GM18873 (cell line): Measurements from ENCODE around the gene KLK14.

Experiments
- ATAC-seq: cut with Tn5 transposase; IDR thresholded peaks from one replicate; pipeline ENCODE4 v1.9.1; 2021; ENCODE audit warnings: mild to moderate bottlenecking, moderate library complexity, moderate number of reproducible peaks; ENCODE audit not compliant: unreplicated experiment, low FRiP score

KLK14 gene

DNA sequence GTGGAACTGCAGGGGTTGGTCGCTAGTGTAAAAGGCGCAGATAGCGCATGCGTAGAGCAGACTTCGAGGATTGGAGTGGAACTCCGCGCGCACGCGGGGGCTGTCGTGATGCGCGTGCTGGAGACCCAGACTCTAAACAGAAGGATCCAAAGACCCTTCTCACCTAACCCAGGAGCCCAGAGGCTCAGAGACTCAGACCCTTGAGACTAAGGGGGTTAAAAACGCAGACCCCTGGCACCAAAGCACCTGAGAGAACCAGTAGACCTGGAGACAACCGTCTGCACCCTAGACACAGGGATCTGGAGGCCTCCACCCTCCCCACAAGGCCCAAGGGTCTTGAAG is 26.1 kb upstream of the KLK14 start:
- no peak for ATAC-seq

DNA sequence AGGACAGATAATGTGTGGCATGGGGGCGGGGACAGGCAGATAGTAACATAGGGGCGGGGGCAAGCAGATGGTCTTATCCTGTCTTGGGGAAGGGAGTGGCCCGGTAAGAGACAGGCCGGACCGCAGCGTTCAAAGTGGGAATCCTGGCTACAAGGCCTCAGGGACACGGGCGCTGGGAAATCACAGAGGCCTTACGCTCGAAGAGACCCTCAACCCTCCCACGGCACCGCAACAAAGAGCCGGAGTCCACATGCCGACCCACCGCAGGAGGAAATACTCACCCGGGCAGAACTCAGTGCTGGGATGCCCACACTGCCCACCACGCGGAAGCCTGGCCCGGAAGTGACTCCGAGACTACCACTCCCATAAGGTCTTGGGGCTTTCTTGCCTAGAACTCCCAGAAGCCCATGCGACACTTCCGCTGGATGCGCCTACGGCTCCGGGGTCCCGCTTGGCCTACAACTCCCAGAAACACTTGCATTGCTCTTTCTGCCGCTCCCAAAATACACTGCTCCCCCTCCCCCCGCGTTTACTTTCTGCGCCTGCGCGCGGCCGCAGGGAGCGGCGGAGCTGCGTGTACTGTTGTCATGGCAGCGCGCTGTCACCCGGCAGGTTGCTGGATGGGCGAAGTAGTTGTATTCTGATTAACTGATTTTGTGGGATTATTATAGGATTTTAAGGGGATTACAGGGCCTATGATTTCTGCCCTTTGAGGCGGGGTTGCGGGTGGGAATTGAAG is 25.5 kb upstream of the KLK14 start, which contains the start of gene CTU1:
TSS of gene CTU1 (minus strand) at position 344 of the 739 bp plus-strand sequence. CDS start 3,840 bp downstream, outside the sequence.
- peak; percentile 90 for ATAC-seq

DNA sequence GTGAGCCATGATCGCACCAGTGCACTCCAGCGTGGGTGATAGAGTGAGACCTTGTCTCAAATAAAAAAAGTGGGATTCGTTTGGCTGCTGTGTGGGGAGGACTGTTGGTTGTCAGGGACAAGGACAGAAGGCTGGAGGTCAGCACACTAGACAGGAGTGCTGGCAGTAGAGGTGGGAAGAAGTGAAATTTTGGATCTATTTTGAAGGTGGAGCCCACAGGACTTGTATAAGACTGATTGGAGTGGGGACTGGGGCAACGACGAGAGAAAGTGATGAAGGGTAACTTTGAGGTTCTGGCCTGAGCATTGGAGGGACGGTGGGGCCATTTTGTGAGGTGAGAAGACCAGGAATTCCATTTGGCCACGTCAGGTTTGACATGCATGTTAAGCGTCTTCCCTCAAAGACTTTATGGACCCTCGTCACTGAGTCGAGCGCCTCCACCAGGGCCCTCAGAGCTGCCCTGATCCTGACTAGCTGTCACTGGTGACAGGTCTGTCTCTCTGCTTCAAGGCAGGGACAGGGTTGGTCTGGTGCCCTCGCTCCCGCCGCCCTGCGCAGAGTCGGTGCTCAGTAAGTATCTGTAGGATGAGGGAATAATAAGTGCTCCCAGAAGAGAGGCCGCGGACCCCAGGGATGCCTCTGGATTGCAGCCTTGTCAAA is 24.8 kb upstream of the KLK14 start:
- no peak for ATAC-seq

DNA sequence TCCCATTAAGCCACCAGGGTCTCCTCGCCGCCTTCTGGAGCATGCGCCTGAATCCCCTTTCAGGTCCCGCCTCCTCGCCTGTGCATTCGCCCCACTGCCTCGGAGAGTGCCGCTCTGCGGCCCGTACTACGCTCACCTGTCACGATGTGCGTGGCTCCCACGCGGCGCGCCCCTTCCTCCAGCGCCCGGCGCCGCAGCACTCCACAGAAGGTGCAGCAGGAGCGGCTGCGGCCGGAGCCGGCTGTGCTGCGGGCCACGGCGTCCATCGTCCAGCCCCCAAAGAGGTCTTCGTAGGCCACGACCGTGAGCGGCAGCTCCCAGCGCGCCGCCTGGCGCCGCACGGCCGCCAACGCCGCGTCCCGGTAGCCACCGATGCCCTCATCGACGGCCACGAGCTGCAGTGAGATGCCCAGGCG is 21.2 kb upstream of the KLK14 start:
- no peak for ATAC-seq

DNA sequence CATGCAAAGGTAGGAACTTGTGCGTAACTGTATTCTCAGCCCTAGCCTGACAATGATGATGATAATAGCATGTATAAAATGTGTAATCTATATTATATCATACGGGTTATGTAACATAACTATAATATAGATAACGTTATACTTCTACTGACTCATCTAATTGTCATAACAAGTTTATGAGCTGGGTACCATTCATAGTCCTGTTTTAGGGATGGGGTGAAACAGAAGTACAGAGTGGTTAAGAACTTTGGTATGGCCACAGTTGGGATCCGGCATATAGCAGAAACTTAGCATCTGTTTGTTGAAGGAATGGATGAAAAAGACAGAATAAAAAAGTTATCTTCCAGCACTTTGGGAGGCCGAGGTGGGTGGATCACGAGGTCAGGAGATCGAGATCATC is 20.3 kb upstream of the KLK14 start:
- ATAC-seq: no peak

DNA sequence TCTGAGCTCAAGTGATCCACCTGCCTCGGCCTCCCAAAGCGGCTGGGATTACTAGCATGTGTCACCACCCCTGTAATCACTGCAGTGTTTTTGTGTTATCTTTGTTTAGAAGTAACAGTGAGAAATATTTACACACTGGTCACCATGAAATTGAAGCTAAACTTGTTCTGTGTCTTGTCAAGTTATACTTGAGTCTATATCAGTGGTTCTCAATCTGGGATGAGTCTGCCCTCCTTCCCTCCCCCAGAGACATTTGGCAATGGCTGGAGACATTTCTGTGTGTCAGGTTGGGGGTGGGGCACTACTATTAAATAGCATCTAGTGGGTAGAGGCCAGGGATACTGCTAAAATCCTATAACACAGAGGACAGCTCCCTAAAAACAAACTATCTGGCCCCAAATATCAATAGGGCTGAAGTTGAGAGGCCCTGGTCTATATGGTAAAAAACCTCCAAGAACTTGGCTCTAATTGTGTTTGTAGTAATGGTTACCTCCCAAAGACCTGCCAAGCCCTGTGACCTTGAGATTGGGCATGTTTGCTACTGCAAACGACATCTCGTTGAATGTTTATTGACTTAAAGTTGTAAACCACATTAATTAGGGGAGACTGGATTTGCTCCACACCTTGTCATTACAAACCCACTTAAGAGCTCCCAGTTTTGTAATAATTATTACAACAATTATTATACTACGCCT is 18.6 kb upstream of the KLK14 start:
- no peak for ATAC-seq

DNA sequence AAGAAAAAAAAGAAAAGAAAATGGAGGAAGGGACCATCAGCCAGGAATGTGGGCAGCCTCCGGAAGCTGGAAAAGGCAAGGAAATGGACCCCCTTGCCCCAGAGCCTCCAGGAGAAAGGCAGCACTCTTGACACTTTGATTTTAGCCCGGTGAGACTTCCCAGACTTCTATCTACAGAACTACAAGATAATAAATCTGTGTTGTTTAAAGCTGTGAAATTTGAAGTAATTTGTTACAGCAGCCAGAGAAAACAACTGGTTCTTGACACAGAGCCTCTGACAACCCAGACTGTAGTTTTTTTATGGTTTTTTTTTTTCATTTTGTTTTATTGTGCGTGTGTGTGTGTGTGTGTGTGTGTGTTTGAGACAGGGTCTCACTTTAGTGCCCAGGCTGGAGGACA is 17.9 kb upstream of the KLK14 start:
- no peak for ATAC-seq

GRCh38 chr19:51099047-51099382 is 16.3 kb upstream of the KLK14 start:
- ATAC-seq: no peak

DNA sequence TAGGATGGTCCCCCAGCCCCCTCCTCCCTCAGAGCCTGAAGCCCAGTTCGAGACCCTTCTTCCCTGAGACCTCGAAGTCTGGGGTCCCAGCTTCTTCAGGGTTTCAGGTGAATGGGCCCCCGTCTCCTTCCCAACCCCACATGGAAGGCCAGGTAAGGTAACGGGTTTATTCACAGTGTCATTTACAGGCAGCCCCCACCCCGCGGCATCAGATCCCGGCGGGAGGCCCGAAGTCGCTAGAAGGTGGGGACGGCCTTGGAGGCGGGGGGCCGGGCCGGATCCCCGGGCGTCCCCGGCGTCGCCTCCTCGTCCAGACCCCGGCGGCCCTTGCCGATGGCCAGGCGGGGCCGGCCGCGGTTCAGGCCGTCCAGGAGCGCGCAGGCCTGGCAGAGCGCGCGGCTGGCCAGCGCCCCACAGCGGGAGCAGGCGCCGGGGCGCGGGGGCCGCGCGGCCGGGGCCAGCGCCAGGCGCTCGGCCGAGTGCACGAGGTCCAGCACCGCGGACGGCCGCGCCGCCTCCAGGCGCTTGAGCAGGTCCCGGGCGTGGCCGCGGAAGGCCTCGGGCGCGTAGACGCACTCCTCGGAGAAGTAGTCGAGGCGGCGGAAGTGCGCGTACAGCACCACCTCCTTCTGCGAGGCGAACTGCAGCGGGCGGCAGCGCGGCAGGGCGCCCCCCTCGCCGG is 15.8 kb upstream of the KLK14 start:
- ATAC-seq: no peak

DNA sequence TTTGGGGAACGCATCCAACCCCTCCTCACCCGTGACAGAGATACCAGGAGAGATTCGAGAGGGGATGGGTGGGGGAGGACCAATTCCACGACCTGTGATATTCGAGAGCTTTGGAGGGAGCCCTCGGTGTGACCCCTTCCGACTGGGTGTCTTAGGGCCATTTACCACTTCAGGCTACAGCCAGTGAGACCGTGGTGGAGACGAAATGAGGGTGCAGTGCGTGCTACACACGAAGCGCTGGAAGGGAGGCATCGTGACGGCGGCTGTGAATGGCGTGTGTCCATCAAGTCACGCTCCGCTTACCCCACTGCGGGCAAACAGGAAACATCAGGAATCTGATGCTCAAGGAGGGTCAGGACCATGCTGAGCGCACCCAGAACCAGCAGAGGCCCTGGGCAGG is 15.1 kb upstream of the KLK14 start:
- no peak for ATAC-seq

GRCh38 chr19:51097166-51097738 is 14.6 kb upstream of the KLK14 start:
- no peak for ATAC-seq

DNA sequence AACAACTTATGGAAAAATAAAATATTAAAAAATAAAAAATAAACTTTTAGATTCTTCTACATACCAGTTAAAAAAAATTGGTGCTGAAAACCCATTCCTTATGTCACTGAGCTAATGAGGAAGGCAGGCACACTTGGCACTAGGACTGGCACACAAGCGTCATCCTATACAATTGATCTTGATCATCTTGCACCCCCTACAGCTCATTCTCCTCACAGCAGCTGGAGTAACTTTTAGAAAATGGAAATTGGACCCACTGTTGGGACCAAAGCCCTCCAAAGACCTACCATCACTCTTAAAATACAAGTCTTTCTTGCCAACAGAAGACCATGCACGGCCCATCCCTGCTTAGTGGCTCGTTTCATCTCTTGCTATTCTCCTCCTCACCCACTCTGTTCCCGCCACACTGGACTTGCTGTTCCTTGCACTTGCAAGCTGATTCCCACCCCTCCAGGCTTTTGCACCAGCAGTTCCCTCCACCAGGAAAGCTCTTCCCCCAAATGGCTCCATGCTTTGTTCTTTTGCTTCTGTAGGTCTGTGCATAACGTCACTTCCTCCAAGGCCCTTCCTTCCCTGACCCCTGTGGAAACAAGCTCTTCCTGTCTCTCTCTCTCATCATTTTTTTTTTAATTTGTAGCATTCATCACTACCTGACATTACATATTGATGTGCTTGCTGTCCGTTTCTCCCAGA is 13.9 kb upstream of the KLK14 start:
- ATAC-seq: no peak

GRCh38 chr19:51094696-51095279 is 12.1 kb upstream of the KLK14 start:
- no peak for ATAC-seq

DNA sequence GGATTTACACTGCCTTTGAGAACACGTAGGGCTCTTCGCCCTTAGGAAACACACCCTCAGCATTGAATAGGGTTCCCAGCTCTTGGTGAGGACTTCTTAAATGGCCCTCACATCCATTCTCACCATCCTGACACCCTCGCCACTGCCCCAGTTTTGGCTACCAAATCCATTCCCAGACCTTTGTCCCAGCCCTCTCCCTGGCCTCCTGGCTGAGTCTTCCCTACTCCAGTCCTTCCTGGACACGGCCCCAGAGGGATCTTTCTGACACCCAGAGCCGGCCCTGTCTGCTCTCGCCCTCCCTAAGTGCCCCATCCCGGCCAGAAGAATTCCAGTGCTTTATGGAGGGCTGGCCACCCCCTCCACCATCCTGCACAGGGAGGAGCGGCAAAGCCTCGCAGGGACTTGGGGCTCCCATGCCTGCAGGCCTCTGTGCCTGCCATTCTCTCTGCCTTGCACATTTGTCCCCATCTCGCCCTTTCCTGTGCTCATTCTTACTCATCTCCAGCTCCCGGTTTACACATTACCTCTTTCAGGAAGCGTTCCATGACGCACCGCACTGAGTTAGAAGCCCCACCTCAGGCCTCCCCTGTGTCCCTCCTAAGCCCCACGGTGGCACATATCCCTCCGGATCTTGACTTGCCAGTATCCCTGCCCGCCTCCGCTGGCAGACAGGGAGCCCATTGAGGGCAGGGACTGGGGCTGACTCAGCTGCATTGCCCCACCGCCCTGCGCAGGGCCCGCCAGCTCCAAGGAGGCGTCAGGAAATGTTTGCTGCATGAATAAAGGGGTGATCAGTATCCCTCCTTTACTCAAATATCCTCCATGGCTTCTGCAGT is 11.0 kb upstream of the KLK14 start:
- ATAC-seq: no peak

DNA sequence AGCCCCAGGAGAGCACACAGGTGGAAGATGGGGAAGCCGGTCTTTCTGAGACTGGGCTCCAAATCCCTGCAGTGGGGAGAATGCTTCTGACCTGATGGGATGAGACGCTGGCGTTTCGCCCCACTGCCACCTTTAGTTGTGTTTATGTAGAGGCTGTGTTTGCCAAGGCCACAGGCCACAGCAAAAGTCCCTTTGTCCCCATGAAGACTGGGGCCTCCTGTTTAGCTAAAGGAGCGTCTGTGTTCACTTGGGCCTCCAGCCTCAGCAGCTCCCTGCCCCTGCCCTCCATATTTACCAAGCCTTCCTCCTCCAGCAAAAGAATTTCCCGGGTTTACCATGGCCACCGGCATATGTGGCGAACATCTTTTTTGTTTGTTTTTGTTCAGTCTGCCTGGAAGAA is 10.4 kb upstream of the KLK14 start:
- no peak for ATAC-seq

DNA sequence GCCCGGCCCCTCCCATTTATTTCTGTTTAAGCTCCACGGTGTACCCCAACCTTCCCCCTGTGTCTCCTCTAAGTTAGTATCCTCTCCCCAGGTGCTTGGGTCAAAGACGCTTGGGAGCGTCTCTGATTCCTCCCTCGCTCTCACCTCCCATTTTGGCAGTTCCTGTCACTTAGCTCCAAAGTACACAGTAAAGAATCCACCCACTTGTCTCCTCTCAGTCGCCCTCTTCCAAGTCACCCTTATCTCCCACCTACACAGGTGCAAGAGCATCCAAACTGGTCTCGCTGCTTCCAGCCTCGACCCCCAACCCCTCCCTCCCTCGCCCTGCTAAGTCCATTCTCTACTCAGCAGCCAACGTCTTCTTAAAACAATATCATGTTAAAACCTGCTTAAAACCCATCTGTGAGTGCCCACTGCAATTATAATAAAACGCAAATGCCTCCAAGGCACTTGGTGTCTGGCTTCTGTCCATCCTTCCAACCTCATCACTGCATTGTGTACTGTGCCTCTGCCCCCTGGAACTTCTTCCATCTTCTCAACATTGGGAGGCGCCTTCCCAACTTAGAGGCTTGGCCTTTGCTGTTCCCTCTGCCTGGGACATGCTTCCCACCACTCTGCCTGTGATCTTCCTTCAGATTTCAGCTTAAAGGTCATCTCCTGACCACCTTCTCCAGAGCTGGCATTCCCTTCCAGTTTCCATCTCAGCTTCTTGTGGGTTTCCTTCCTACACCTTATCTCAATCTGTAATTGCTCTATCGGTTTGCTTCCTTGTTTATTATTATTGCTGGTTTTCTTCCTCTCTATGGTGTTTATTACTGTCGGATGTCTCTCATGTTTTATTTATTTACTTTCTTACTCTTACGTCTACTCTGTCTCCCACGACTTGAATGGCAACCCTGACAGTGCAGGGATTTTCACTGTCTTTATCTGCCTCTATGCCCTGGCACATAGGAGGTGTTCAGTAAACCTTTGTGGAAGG is 9.5 kb upstream of the KLK14 start:
- ATAC-seq: no peak

DNA sequence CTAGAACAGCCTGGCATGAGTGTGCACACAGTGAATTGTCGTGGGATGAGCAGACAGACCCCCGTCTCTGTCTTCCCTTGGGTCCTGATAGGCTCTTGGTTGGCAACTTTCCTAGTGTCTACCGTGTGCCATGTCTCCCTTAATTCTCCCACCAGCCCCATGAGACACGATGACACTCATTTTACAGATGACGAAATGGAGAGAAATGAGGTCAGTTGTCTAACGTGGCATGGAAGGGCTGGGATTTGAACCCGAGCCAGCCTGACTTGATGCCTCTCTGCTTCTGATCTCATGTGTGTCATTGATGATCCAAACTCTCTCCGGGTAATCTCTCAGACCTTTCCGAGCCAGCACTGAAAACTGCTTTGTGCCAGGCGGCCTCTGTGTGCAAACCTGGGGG is 8.4 kb upstream of the KLK14 start:
- ATAC-seq: no peak

DNA sequence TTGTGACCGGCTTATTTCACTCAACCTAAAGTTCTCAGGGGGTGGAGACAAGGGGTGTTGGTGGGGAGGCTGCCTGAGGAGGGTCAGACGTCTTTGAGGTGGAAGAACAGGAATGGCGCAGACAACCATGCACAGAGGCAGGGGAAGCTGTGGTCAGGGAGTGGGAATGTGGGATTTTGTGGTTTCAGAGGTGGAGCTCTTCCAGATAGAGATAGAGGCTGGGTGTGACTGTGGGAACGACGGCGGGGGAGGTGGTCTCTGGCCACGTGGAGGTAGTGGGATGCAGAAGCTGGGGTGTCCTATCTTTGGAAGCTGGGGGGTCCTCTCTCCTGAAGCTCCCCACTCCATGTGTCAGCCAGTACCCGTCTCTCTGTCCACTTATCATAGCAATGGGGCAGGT is 7.8 kb upstream of the KLK14 start:
- no peak for ATAC-seq
